ENCODE results near the gene TMEM132D. TPM values are rescaled to one million over a fixed set of nuclear protein-coding genes. Genes with fewer than 3 reads are reported as not detected.

The TMEM132D gene
- total RNA-seq, 1 experiment from 2014 or later: not detected

GRCh38 chr12:129310346-129310745 is 593.5 kb downstream of the TMEM132D start:
- intact Hi-C loops (cut with micrococcal nuclease; ENCODE audit: unreplicated experiment): no loop called here
- no peak for DNase-seq (ENCODE audit: low read depth, low spot score)
- Histone ChIP-seq H3K4me1 (ENCODE audit: control insufficient read depth, insufficient read depth, low read length) (no peaks in the 10 kb centered on the region), H3K27ac (ENCODE audit: low read length) (no peak overlapping the region), H3K27me3 (ENCODE audit: control insufficient read depth, insufficient read depth, low read length) (no peaks in the 10 kb centered on the region), H3K9me3 (ENCODE audit: control insufficient read depth, insufficient read depth, low read depth, low read length) (no peaks in the 10 kb centered on the region), H3K4me3 (ENCODE audit: low read depth in 2 of 2, low read length in 2 of 2) (no peak overlapping the region), H3K36me3 (ENCODE audit: control insufficient read depth, insufficient read depth, low read length) (no peaks in the 10 kb centered on the region)
- ChIA-PET POLR2A (interaction anchor here (0.7 kb wide), 1 partner anchor 1367 kb away, joined by 3 read pairs; no protein-coding TSS in a partner anchor), CTCF (no interaction called here)
- no peak for ATAC-seq
- no TSS peak for BruUV-seq (replicated peaks)
- TF ChIP-seq CTCF (IDR thresholded peaks at IDR 0.05) (no peak), TCF7L2 (IDR thresholded peaks at IDR 0.05; ENCODE audit: low read depth, low read length) (no peak), POLR2AphosphoS5 (IDR thresholded peaks at IDR 0.05; ENCODE audit: low read depth, low read length) (no peak)
- in situ Hi-C loops (cut with HindIII; ENCODE audit: low pct_unique_long_range_greater_than_20kb, low sequenced_read_pairs): no loop called here

GRCh38 chr12:129305851-129306250 is 598.0 kb downstream of the TMEM132D start:
- H3K36me3 ChIP-seq (ENCODE audit: control insufficient read depth, insufficient read depth, low read length): no peaks in the 10 kb centered on the region
- no peaks in the 10 kb centered on the region for H3K9me3 ChIP-seq (ENCODE audit: control insufficient read depth, insufficient read depth, low read depth, low read length)
- no peaks in the 10 kb centered on the region for H3K4me1 ChIP-seq (ENCODE audit: control insufficient read depth, insufficient read depth, low read length)
- no peak for DNase-seq (ENCODE audit: low read depth, low spot score)
- in situ Hi-C loops (cut with HindIII; ENCODE audit: low pct_unique_long_range_greater_than_20kb, low sequenced_read_pairs) (no loop called here), intact Hi-C loops (cut with micrococcal nuclease; ENCODE audit: unreplicated experiment) (no loop called here)
- H3K4me3 ChIP-seq (ENCODE audit: low read depth in 2 of 2, low read length in 2 of 2): no peak overlapping the region
- no peak for TF ChIP-seq SIN3A (IDR thresholded peaks at IDR 0.05; ENCODE audit: borderline replicate concordance, insufficient read depth, low read depth, low read length)
- H3K27ac ChIP-seq (ENCODE audit: low read length): no peak overlapping the region
- H3K27me3 ChIP-seq (ENCODE audit: control insufficient read depth, insufficient read depth, low read length): no peaks in the 10 kb centered on the region
- CTCF ChIA-PET: no interaction called here
- BruUV-seq (replicated peaks): no TSS peak
- ATAC-seq: no peak
- POLR2A ChIA-PET: no interaction called here

GRCh38 chr12:129304529-129304928 is 599.3 kb downstream of the TMEM132D start:
- Histone ChIP-seq H3K9me3 (ENCODE audit: control insufficient read depth, insufficient read depth, low read depth, low read length) (no peaks in the 10 kb centered on the region), H3K4me3 (ENCODE audit: low read depth in 2 of 2, low read length in 2 of 2) (no peak overlapping the region), H3K36me3 (ENCODE audit: control insufficient read depth, insufficient read depth, low read length) (no peaks in the 10 kb centered on the region), H3K27ac (ENCODE audit: low read length) (no peak overlapping the region), H3K4me1 (ENCODE audit: control insufficient read depth, insufficient read depth, low read length) (no peaks in the 10 kb centered on the region), H3K27me3 (ENCODE audit: control insufficient read depth, insufficient read depth, low read length) (no peaks in the 10 kb centered on the region)
- no peak for DNase-seq (ENCODE audit: low read depth, low spot score)
- no peak for ATAC-seq
- no peak for TF ChIP-seq CTCF (IDR thresholded peaks at IDR 0.05)
- TF ChIP-seq TCF7L2 (IDR thresholded peaks at IDR 0.05; ENCODE audit: low read depth, low read length): no peak
- TF ChIP-seq SIN3A (IDR thresholded peaks at IDR 0.05; ENCODE audit: borderline replicate concordance, insufficient read depth, low read depth, low read length): no peak
- TF ChIP-seq REST (IDR thresholded peaks at IDR 0.05; ENCODE audit: insufficient read depth in 1 of 2, low read depth in 2 of 2, low read length in 1 of 2): no peak
- no peak for TF ChIP-seq POLR2AphosphoS5 (IDR thresholded peaks at IDR 0.05; ENCODE audit: low read depth, low read length)
- CTCF ChIA-PET: no interaction called here
- in situ Hi-C loops (cut with HindIII; ENCODE audit: low pct_unique_long_range_greater_than_20kb, low sequenced_read_pairs): no loop called here
- intact Hi-C loops (cut with micrococcal nuclease; ENCODE audit: unreplicated experiment): no loop called here
- POLR2A ChIA-PET: no interaction called here
- no TSS peak for BruUV-seq (replicated peaks)
